GM12872 (cell line): ENCODE data around the gene MAOA.

Experiments
- CTCF ChIP-seq: IDR thresholded peaks from 3 replicates; pipeline ENCODE4 v1.5.1; 2011; ENCODE audit warnings: low read depth, mild to moderate bottlenecking, low read length, moderate library complexity; ENCODE audit not compliant: insufficient read depth

MAOA gene

GRCh38 chrX:43747476-43747875 is 91.4 kb downstream of the MAOA start:
- no peak for TF ChIP-seq CTCF

- peak; percentile 25; the same call in 2 of the 3 replicates for TF ChIP-seq CTCF
Measured at GRCh38 chrX:43750248-43750676, 94.2 kb downstream of the MAOA start.

GRCh38 chrX:43753637-43754036 is 97.5 kb downstream of the MAOA start:
- no peak for TF ChIP-seq CTCF

GRCh38 chrX:43756076-43756475 is 100.0 kb downstream of the MAOA start:
- no peak for TF ChIP-seq CTCF

- TF ChIP-seq CTCF: no peak
Measured at GRCh38 chrX:43758044-43758443, 101.9 kb downstream of the MAOA start.

GRCh38 chrX:43785930-43786591 is 130.0 kb downstream of the MAOA start:
- no peak for TF ChIP-seq CTCF
